WTC11 (cell line): Measurements from ENCODE around the gene TLCD1.

ENCODE experiments used
- CTCF ChIP-seq: fragments of 200-600 bp; IDR thresholded peaks from 2 replicates; pipeline ENCODE4 v1.8.0; 2022; ENCODE audit warnings: antibody characterized with exemption
- MAX ChIP-seq: sonication (generic); formaldehyde crosslinking; IDR thresholded peaks from 2 replicates; pipeline ENCODE4 v1.8.0; 2022; ENCODE audit warnings: mild to moderate bottlenecking, missing genetic modification reagents
- NFYB ChIP-seq: sonication (generic); formaldehyde crosslinking; conservative IDR thresholded peaks from 2 replicates; pipeline ENCODE4 v1.8.0; 2022; ENCODE audit warnings: low read depth, missing genetic modification reagents
- SMAD3 ChIP-seq: sonication (generic); formaldehyde crosslinking; IDR thresholded peaks from 2 replicates; pipeline ENCODE4 v1.8.0; 2022; ENCODE audit warnings: missing genetic modification reagents, mild to moderate bottlenecking, borderline replicate concordance
- ZMAT4 ChIP-seq: fragments of 250-450 bp; sonication (Bioruptor Pico); IDR thresholded peaks from 2 replicates; pipeline ENCODE4 v1.9.0; 2021; ENCODE audit warnings: mild to moderate bottlenecking
- ZNF121 ChIP-seq: sonication (generic); formaldehyde crosslinking; IDR thresholded peaks from 2 replicates; pipeline ENCODE4 v1.8.0; 2023; ENCODE audit warnings: missing genetic modification reagents

- TF ChIP-seq MAX (CRISPR knock-in tag) (no peak), CTCF (no peak), NFYB (CRISPR knock-in tag) (no peak), SMAD3 (CRISPR knock-in tag) (no peak), ZNF121 (no peak), ZMAT4 (CRISPR knock-in tag) (no peak)
These were observed 15.6 kb upstream of the TLCD1 start for GRCh38 chr17:28741358-28742349.
